DMS53 (cell line): Measurements from ENCODE around the gene MICA.
"Not testable (repeated sequence)": the region's sequence is repeated elsewhere in the genome, so short reads cannot be mapped to it uniquely, and the experiment has no call there.

Source experiments
- DNase-seq: peaks from one replicate; lab custom pipeline; 2025; lab: John Stamatoyannopoulos, UW

MICA gene

GRCh38 chr6:31383149-31383548 lies 20.2 kb upstream of the MICA start:
- no peak for DNase-seq

DNA sequence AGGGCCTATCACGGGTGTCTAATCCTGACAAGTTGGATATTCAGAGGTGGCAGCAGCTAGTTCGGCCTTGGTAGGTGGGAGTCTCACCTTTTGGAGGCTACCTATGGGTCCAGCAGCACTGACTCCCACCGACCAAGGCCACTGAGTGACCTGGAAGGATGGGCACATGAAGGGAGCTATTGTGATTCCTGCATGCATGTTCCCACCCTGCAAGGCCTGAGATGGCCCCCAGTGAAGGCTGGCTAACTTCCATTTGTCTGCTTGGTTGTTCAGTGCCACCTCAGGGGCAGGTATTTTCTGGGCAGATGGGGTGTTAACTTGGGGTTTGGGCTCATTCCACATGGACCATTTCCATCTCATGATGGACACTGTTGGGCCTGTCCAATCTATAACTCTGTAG lies 18.4 kb upstream of the MICA start:
- DNase-seq, result no peak

DNA sequence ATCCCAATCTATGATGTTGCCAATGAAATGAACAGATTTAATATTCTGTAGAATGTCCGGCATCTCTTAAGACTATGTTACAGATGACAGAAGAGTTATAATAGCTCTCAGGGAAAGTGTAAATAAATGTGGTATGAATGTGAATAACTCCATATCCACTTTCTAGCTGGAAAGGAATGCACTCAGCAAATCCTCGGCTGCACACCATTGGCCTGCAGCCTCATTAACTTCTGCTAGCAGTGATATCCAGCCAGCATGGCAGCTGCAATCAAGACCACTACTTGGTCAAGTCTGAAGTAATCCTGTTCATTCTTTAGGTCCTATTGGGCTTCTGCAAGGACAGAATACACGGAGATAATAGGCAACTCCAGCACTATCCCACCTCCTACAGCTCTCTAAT lies 17.3 kb upstream of the MICA start:
- no peak for DNase-seq

GRCh38 chr6:31386977-31387376 lies 16.4 kb upstream of the MICA start:
- DNase-seq, result peak; percentile 60

- not testable (repeated sequence) for DNase-seq
Measured at GRCh38 chr6:31388916-31389801, 14.2 kb upstream of the MICA start.

GRCh38 chr6:31389802-31390132 lies 13.6 kb upstream of the MICA start:
- DNase-seq, result not testable (repeated sequence)

GRCh38 chr6:31393932-31394331 lies 9.5 kb upstream of the MICA start:
- no peak for DNase-seq

DNA sequence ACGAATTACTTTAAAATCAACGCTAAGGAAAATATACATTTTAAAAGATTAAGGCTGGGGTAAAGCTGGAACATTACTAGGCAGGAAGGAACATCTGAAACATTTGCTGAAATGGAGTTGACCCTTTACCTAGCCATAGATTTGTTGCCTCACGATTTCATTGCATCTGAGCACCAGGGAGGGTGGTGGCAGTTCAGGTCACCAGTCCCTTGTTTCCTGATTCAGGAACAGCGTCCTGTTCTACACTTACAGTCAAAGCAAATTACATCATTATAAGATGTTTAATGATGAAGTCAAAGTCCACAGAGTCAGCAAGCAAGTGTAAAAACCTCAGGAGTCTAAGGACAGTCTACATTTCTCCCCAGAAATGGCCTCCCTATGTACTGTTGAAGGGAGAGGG lies 9.0 kb upstream of the MICA start:
- DNase-seq, result no peak

GRCh38 chr6:31395832-31396231 lies 7.6 kb upstream of the MICA start:
- no peak for DNase-seq

DNA sequence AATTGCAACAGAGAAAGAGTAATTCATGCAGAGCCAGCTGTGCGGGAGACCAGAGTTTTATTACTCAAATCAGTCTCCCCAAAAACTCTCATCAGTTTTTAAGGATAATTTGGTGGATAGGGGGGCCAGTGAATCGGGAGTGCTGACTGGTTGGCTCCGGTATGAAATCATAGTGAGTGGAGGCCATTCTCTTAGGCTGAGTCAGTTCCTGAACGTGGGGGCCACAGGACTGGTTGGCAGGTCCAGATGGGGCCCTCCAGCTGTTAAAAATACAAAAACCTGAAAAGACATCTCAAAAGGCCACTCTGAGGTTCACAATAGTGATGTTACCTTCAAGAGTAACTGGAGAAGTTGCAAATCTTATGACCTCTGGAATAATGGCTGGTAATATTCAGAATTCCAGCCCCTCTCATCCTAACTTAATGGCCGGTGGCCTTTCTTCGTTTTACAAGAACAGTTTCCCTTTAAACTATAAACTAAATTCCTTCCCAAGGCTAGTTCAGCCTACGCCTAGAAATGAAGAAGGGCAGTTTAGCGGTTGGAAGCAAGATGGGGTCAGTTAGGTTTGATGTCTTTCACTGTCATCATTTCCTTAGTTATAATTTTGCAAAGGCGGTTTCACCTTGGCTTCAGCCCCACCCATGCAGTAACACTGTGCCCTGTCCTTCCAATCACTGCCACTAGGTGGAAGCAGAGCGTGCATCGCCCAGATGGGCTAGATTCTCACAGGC lies 6.8 kb upstream of the MICA start:
- DNase-seq, result peak; percentile 81

- not testable (repeated sequence) for DNase-seq
Measured at GRCh38 chr6:31397153-31397499, 6.3 kb upstream of the MICA start.

- DNase-seq, result no peak
Measured at GRCh38 chr6:31397901-31398525, 5.4 kb upstream of the MICA start.

DNA sequence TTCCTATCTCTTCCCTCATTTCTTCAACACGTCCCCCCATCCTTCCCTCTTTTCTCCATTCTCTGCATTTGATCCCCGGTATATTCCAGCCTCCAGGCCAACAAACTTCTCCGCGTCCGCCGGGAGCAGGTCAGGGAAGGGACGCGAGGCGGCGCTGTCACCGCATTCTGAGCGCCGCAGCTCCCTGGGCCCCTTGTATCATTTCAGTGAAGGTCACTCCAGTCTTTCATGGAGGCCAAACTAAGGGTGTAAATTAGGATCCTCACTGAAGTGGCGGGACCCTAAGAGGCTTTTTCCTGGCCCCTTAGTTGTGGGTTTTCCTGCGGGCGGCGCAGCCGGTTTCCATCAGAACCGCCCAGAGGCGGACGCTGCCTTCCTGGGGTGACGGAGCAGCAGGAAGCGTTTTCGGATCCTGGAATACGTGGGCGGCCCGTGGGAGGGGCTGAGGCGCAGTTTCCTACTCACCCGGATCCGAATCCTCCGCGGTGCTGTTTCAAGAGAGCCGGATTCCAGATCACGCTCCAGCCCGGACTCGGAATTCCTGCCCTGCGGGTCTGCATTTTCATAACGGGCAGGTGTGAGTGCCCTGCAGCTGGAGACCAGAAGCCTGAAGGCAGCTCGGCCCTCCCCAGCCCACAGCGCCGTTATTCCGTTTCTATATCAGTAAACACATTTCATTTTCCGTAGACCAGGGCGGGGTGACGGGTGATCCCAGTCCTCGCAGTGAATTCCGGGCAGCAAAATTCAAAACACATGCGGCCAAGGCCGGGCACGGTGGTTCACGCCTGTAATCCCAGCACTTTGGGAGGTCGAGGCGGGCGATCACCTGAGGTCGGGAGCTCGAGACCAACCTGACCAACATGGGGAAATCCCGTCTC lies 3.6 kb upstream of the MICA start:
- peak; percentile 96 for DNase-seq

DNA sequence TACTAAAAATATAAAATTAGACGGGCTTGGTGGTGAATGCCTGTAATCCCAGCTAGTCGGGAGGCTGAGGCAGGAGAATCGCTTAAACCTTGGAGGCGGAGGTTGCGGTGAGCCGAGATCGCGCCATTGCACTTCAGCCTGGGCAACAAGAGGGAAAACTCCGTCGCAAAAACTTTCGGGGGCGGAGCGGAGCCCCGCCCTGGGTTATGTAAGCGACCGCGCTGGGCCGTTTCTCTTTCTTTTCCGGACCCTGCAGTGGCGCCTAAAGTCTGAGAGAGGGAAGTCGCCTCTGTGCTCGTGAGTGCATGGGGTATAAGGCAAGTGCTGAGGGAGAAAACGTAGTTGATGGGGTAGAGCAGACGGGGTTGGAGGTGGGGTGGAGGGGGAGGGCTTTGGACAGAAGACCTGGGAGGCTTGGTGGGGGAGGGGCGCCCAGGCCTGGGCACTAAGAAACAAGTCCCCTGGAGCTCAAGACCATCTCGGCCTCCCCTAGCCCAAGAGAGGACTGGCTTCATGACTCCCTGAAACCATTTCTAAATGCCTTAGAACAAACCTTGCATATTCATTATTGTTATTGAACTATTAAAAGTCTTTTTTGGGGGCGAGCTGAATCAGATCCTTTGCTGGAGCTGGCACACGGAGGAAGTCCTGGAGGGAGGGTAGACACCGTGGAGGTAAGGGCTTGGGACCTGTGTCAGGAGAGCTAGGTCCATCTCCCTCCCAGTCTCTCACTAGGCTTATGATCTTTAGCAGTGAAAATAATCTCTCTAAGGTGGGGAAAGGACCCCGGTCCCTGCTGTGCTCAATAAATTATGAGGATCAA lies 2.7 kb upstream of the MICA start:
- DNase-seq, result peak; percentile 60

GRCh38 chr6:31401403-31401802 lies 2.0 kb upstream of the MICA start:
- DNase-seq, result peak; percentile 35

DNA sequence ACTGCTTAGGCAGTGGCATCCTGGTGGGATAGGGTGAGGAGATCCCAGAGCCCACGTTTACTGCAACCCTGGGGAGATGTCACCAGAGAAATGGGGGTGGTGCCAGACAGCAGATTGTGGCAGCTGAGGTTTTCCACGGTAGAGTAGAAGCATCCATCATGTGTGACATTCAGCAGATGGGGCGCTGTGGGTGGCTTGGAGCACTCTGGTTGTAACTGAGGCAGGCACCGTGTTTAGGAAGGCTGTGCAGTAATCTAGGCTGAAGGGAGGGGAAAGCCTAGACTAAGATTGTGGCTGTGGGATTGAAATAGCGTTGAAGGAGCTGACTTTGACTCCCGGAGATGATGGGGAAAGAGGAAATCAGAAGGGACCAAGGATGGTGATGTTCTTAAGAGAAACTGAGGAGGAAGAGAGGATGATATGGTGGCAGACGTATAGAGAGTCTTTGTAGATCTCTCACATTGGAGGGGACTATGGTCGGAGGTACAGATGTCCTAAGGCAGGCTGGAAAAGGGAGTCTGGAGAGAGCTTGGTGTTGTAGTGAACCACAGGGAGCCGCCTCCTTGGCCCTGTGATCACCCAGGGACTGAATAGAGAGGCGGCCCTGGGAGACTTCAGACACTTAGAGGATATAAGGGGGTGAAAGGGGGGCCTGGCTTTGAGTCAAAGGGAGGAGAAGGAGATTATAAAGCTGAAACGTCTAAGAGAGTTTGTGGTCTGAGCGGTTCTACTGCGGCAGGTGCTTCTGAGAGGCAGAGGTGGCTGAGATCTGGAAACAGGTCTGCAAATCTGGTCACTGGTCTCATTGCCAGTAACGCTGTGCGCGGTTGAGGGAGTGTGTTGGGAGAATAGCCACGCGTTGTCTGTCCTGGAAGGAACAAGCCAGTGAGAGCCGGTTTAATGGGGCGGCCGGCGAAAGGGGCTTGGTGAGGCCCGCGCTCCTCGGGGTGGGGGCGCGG lies 792 bp upstream of the MICA start:
- DNase-seq, result peak; percentile 75

GRCh38 chr6:31404061-31404364 lies 618 bp downstream of the MICA start:
- not testable (repeated sequence) for DNase-seq

DNA sequence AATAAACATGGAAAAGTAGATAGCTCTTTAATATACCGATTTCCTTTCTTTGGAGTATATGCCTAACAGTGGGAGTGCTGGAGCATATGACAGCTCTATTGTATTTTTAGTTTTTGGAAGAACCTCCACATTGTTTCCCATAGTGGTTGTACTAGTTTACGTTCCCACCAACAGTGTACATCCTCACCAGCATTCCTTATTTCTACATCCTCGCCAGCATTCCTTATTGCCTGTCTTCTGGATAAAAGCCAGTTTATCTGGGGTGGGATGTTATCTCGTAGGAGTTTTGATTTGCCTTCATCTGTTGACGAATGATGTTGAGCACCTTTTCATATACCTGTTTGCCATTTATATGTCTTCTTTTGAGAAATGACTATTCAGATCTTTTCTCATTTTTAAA lies 2.6 kb downstream of the MICA start:
- no peak for DNase-seq

DNA sequence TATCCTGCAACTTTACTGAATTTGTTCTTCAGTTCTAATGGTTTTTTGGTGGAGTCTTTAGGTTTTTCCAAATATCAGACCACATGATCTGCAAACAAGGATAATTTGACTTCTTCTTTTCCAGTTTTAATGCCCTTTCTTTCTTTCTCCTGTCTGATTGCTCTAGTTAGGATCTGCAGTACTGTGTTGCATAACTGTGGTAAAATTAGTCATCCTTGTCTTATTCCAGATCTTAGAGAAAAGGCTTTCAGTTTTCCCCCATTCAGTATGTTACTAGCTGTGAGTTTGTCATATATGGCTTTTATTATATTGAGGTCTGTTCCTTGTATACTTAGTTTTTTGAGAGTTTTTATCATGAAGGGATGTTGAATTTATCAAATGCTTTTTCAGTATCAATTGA lies 4.3 kb downstream of the MICA start:
- DNase-seq, result no peak

DNA sequence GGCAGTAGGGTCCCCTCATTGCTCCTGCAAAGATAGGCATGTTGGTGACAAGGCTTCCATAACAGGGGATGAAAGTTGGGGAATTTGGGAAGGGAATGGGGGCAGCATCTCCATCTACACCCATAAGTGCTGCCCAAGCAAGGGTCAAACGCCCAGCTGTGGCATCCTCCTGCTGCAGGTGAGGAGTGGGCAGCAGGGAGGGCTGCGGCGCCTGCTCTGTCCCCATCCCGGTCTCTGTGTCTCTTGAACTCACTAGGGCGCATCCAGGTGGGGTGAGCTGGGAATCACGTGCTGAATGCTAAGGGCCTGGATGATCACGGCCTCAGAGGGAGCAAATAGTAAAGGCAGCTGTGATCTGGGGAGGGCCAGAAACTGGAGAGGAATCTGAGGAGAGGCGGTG lies 9.1 kb downstream of the MICA start:
- no peak for DNase-seq
